Transverse colon (tissue), 4 donors: ENCODE data around the gene MAGEB3.

Experiments
- CTCF ChIP-seq, 5 experiments: fragments of 200-600 bp in 3 of 5; fragments of 450-650 bp in 2 of 5; sonication (generic) in 3 of 5; IDR thresholded peaks; 1 replicate in 2 of 5; 2 replicates in 3 of 5; pipeline ENCODE4 v1.5.1; 2016 to 2017; ENCODE audit warnings: antibody characterized with exemption in 5 of 5, inconsistent platforms in 3 of 5, mild to moderate bottlenecking in 2 of 5, moderate library complexity in 1 of 5
- EP300 ChIP-seq: sonication (generic); formaldehyde crosslinking; IDR thresholded peaks from one replicate; pipeline ENCODE4 v1.6.1; 2017; ENCODE audit warnings: antibody characterized with exemption, low read depth
- POLR2AphosphoS5 ChIP-seq, 3 donors: sonication (generic); formaldehyde crosslinking; IDR thresholded peaks; one replicate each; pipeline ENCODE4 v1.6.1; 2016; ENCODE audit warnings: antibody characterized with exemption in 3 of 3

- TF ChIP-seq CTCF (IDR thresholded peaks at IDR 0.05) = no peak
- TF ChIP-seq EP300 = no peak
- TF ChIP-seq POLR2AphosphoS5 (IDR thresholded peaks at IDR 0.05) = no peak
These were observed 30.6 kb downstream of the MAGEB3 start for GRCh38 chrX:30261012-30261411.
